MG63 (cell line): Measurements from ENCODE around the gene CFAP410. TPM values are rescaled to one million over a fixed set of nuclear protein-coding genes. Genes with fewer than 3 reads are reported as not detected.

Experiments
- DNase-seq: peaks from one replicate; pipeline ENCODE4 v3.0.0-alpha.2; 2020
- H3K27me3 ChIP-seq: fragments of 250-450 bp; sonication (Bioruptor Pico); 2 replicates; pipeline ENCODE4 v1.5.1; 2020; ENCODE audit warnings: mild to moderate bottlenecking, moderate library complexity
- H3K36me3 ChIP-seq: fragments of 250-450 bp; sonication (Bioruptor Pico); 2 replicates; pipeline ENCODE4 v1.5.1; 2020; ENCODE audit warnings: mild to moderate bottlenecking, moderate library complexity
- H3K4me3 ChIP-seq: fragments of 250-450 bp; sonication (Bioruptor Pico); 2 replicates; pipeline ENCODE4 v1.5.1; 2020; ENCODE audit warnings: mild to moderate bottlenecking, moderate library complexity
- H3K9me3 ChIP-seq: fragments of 250-450 bp; sonication (Bioruptor Pico); 2 replicates; pipeline ENCODE4 v1.5.1; 2020; ENCODE audit warnings: mild to moderate bottlenecking, moderate library complexity
- total RNA-seq: library from RNA; depleted of rRNA; stranded (reverse); fragments of >200 nt; shearing (Covaris generic); gene quantifications from 2 replicates; pipeline ENCODE4 v1.2.3, GENCODE V29; 2014; ENCODE audit warnings: low replicate concordance; rRNA removed

The CFAP410 gene
- total RNA-seq, 1 experiment from 2014 or later = 34.9 TPM

DNA sequence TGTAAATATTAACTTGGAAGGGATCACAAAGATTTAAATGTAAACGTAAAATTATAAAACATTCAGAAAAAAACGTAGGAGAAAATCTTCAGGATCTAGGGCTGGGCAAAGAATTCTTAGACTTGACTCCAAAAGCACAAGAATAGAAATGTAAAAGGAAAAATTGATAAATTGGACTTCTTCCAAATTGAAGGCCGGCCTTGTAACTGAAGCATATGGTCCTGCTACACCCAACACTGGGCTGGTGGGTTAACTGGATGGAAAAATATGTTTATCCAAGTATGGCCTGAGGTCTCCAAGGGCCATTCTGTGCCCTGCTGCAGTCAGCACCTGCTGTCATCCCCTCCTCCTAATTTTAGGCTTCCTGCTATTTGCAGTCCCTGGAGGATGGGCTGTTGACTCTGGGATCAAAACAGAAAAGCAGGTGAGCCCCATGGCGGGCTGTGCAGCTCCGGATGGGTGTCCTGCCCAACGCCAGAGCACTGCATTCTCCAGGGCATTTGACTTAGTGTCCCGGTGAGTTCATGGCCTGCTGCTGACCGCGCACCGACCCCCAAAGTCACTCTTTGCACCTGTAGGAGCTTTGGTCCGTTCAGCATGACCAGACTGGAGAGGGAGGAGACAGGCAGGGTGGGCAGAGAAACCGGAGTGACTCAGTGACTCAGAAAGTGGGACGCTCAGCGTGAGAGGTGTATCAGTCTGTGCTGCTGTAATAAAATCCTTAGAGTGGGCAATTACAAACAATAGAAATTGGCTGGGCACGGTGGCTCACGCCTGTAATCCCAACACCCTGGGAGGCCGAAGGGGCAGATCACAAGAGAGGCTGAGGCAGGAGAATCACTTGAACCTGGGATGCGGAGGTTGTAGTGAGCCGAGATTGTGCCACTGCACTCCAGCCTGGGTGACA is 59.6 kb downstream of the CFAP410 start:
- Histone ChIP-seq H3K4me3 (no peak overlapping the region), H3K9me3 (peaks cover 2% of the 10 kb centered on the region; the same call in 1 of the 2 replicates), H3K36me3 (no peaks in the 10 kb centered on the region), H3K27me3 (peaks cover 4% of the 10 kb centered on the region; the same call in 1 of the 2 replicates)
- DNase-seq = no peak

Other genes with a start within 250 kb of the CFAP410 start
- gene PWP2, start 232.0 kb downstream of the CFAP410 start, total RNA-seq = 45.2 and 51.7 TPM in 2 replicates
- gene GATD3, start 205.7 kb downstream of the CFAP410 start, total RNA-seq = 41.1 and 42.6 TPM in 2 replicates
- gene ICOSLG, start 98.4 kb downstream of the CFAP410 start, total RNA-seq = 0.10 and 0.30 TPM in 2 replicates
- not detected in 2 replicates for gene DNMT3L, start 77.5 kb downstream of the CFAP410 start, total RNA-seq
- not detected in 2 replicates for gene AIRE, start 53.5 kb downstream of the CFAP410 start, total RNA-seq
- 111 and 175 TPM in 2 replicates for gene PFKL, start 39.3 kb downstream of the CFAP410 start, total RNA-seq
- gene TRPM2, start 14.2 kb upstream of the CFAP410 start, total RNA-seq = 0.13 TPM in 1 of 2 replicates, not detected in the other
- 1.2 and 1.4 TPM in 2 replicates for gene LRRC3, start 116.1 kb upstream of the CFAP410 start, total RNA-seq
- not detected in 2 replicates for gene KRTAP10-1, start 200.8 kb upstream of the CFAP410 start, total RNA-seq
- gene KRTAP10-2, start 212.1 kb upstream of the CFAP410 start, total RNA-seq = not detected in 2 replicates
- not detected in 2 replicates for gene KRTAP10-3, start 219.4 kb upstream of the CFAP410 start, total RNA-seq
- not detected in 2 replicates for gene KRTAP10-4, start 234.3 kb upstream of the CFAP410 start, total RNA-seq
- gene KRTAP10-5, start 241.2 kb upstream of the CFAP410 start, total RNA-seq = not detected in 2 replicates